HG02623 (cell line): ENCODE measurements around the gene CACNA1F.

Experiments
- ATAC-seq: cut with Tn5 transposase; IDR thresholded peaks from one replicate; pipeline ENCODE4 v1.9.1; 2021; ENCODE audit warnings: moderate library complexity; ENCODE audit not compliant: unreplicated experiment

Gene CACNA1F

GRCh38 chrX:49233176-49233575 is at the start of gene CACNA1F:
TSS of gene CACNA1F (minus strand) at chrX:49233340. CDS start at chrX:49233309, 31 bp downstream.
- no peak for ATAC-seq

DNA sequence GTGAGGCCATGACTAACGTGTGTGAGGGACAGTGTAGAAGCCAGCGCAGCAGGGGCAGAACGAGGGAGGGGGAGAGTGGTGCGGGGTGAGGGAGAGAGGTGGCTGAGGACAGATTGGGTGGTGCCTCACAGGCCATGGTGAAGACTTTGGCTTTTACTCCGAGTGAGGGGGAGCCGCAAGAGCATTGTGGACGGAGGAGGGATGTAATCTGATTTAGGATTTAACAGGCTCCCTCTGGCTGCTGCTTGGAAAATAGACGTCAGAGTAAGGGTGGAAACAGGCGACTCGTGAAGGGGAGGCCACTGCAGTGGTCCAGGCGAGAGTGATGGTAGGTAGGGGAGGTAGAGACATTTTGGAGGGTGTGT is 49.5 kb upstream of the CACNA1F start:
- ATAC-seq: no peak

DNA sequence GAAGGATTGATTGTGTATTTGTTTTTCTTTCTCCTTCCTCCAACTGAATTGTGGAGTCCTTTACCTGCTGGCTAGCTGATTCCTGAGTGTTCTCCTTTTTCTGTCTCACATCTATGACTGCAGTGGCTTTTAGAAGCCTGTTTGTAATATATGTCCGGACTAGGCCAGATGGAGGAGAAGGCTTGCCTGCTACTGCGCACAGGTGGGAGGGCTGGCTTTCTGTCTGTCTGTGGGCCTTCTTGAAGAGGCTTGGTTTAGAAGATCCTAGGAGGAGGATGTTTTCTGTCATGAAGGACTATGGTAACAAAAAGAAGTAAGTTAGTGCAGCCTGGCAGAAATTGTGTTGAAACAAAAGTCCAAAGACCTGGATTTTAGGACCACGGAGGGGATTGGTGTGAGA is 44.9 kb upstream of the CACNA1F start:
- ATAC-seq: no peak

- no peak for ATAC-seq
Measured at GRCh38 chrX:49277535-49277830, 44.3 kb upstream of the CACNA1F start.

DNA sequence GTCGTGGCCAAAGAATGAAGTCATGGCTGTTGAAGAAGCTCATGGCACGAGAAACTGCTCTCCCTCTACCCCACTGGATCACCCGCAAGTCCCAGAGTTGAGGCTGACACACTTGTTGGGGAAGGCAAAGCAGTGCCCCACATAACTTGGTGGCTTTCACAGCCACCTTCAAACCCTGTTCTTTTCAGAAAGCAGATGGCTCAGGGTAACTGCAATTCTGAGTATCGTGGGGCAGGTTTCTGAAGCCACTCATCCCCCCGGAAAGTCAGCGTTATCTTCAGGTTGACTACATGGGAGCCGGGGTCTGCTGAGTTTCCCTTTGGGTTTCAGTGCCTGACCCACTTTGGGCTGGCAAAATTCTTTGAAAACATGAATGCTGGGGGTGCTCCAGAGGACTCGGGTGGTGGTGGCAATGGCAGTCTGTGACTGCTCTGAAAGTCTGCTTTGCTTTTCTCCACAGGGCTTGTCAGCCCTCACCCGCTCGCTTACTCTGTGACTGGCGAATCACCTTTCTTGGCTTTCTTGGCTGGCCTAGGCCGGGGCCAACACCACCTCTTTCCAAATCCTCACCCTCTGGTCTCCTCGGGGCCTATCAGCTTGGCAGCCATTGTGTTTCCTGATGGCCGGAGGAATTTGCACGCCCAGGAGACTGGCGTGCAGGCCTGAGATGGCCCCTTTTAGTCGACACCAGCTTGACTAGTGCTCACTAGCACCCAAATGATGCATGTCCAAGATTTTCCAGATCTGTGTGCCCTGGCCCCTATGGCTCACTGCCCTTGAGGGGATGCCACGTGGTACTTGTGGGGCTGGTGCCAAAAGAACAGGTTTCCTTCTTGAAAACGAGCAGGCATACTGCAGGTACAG is 43.8 kb upstream of the CACNA1F start:
- no peak for ATAC-seq

- ATAC-seq: no peak
Measured at GRCh38 chrX:49276207-49276606, 43.1 kb upstream of the CACNA1F start.

DNA sequence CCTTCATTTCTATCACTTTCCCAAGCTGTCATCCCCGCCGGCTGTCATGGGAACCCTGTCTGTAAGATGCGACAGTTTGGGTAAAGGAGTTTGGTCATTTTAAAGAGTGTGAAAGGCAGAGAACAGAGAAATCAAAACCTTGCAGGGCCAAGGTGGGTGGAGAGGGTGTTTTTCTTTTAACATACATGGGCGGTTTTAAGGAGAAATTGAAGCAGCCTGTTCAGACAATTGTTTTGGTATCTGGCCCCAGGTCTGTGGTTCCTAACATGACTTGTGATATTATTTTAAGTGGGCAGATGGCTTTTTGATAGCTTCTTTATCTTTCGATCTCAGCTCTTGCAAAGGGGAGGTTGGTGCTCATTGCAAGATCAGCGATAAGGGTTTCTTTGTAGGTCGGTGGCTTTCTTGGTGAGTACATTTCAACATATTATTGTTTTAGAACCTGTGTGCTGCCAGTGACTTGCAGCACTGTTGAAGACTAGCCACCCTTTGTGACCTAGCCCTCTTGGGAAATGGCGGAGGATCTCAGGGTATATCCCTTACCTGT is 40.1 kb upstream of the CACNA1F start:
- ATAC-seq: no peak

DNA sequence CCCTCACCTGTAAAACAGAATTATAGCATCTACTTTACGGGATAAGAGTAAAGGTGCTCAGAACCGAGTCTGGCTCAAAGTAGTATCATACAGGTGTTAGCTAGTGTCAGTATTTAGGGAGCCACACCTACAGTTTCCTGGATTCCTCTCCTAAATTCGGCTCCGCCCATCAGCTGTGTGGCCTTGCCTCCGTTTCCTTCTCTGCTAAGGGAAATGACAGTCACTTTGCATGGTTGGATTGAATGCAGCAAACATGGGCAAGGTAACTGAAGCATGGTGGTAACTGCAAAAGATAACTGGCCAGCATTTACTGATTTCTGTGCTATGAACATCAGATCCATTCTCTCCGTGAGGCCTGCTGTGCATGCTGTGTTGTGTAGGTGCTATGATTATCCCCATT is 39.3 kb upstream of the CACNA1F start:
- no peak for ATAC-seq

DNA sequence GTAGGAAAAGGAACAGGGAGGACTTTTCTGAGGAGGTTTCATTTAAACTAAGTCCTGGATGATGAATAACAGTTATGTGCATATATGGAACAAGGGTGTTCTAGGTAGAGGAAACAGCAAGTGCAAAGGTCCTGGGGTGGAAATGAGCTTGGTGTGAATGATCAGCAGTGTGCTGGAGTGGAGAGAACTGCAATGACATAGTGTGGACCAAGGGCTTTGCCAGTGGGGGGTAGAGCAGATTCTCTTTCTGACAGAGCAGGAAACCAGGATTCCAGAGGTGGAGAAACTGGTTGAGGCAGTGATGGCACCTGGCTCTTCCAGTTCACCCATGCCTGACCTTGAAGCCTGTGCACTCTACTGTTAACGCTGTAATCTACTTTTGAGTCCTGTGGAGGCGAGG is 38.2 kb upstream of the CACNA1F start:
- ATAC-seq: no peak

DNA sequence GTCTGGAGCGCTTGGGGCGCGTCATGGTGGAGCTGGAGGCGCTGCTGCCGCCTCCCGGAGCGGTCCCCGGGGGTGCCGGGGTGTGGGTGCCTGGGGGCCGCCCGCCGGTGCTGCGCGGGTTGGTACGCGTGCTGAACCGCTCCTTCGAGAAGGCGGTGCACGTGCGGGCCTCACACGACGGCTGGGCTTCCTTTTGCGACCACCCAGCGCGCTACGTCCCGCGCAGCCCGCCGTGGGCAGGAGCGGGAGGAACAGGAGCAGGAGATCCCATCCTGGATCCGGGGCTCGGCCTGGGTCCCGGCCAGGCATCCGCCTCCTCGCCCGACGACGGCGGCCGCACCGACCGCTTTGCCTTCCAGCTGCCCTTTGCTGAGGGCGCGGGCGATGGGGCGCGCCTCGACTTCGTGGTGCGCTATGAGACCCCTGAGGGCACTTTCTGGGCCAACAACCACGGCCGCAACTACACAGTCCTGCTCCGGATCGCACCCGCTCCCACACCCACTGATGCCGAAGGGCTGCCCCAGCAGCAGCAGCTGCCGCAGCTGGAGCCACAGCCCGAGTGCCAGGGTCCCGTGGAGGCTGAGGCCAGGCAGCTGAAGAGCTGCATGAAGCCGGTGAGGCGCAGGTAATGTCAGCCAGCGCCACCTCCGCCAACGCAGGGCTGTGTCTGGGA is 37.2 kb upstream of the CACNA1F start:
- ATAC-seq: no peak

GRCh38 chrX:49269767-49270248 is 36.7 kb upstream of the CACNA1F start, which contains the start of gene PPP1R3F:
TSS of gene PPP1R3F (plus strand) at chrX:49269793. CDS start at chrX:49269870, 77 bp downstream.
- peak; percentile 23 for ATAC-seq

- peak; percentile 85 for ATAC-seq
Measured at GRCh38 chrX:49269010-49269766, 36.0 kb upstream of the CACNA1F start.

DNA sequence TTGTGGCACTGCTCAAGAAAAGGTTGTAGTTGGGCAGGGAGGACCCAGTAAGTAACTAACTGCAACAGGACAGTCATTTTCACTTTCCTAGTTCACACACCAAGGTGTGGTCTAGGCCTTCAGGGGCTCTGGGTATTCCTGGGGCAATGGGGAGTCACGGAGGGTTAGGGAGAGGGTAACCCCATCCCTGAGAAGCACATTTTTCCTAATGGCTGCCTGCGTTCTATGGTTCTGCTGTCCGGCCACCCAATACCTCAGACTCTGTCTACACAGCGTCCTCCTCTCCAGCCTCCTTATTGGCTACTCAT is 35.5 kb upstream of the CACNA1F start:
- no peak for ATAC-seq

GRCh38 chrX:49266523-49267445 is 33.6 kb upstream of the CACNA1F start:
- ATAC-seq: no peak

DNA sequence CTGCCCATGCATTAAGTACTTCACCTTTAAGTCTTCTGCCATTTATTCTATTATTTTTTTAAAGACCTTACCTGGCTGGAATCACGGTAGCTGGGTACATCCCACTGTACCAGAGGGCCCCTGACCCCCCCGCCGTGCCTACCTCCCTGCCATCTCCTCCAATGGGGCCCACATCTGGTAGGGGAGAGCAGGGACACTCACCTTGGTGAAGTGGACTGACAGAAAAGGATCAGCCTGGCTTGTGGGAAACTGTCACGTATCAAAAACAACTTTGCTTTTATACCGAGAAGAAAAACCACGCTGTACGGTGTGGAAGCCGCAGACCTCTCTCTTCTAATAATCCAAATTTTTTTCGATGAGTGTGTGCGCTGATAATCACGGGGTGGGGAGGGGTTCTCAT is 31.3 kb upstream of the CACNA1F start, which contains the start of gene FOXP3:
Gene FOXP3 (minus strand): TSS at position 251 of the 400 bp plus-strand sequence. CDS start 6,205 bp downstream, outside the sequence.
- no peak for ATAC-seq

DNA sequence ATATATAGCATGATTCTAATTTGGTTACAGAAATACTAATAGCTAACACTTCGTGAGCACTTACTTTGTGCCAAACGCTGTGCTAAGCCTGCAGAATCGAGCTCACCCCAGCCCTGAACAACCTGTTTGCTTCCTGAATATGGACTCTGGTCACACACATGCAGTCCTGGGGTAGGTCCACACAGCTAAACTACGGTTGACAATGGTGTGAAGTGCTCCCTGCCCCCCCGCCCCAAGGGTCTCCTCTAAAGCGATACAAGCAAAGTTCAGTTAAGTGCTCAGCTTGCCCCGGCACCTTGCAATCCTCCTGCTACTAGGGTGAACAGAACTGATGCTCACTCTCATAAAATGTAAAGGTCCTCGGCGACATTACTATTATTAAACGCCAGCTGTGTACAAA is 30.5 kb upstream of the CACNA1F start:
- ATAC-seq: no peak

DNA sequence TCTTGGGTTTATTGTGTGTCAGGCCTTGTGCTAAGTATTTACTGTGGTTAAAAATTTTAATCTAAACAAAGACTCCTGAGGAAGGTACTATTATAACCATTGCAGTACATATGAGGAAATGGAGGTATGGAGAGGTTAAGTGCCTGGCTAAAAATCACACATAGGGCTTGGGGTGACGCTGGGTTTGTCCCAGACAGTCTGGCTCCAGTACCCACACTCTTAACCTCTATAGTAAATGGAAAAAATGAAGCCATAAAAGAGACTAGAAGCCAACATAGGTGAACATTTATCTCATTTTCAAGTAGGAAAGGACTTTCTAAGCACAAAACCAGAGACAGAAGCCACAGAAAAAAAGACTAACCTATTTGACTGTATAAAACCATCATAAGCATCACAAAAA is 29.5 kb upstream of the CACNA1F start:
- ATAC-seq: no peak

DNA sequence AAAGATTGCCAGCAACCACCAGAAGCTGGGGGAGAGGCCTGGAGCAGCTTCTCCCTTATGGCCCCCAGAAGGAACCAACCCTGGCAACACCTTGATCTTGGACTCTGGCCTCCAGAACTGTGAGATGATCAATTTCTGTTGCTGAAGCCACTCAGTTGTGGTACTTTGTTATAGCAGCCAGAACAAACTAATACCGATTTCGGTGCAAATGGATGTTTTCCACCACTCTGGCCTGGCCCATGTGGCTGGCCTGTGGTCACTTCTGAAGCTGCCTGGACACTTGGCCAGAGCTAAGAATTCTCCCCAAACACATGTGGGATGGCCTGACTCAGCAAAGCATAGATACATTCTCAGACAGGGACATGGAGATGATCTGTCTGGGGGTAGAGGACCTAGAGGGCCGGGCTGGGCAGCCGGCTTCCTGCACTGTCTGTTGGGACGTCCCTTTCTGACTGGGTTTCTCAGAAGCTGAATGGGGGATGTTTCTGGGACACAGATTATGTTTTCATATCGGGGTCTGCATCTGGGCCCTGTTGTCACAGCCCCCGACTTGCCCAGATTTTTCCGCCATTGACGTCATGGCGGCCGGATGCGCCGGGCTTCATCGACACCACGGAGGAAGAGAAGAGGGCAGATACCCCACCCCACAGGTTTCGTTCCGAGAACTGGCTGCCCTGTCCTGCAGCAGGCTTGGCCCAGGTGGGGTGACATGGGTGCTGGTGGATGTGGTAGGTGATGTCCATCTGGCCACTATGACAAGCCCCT is 27.3 kb upstream of the CACNA1F start:
- ATAC-seq: no peak

GRCh38 chrX:49258749-49259124 is 25.6 kb upstream of the CACNA1F start:
- no peak for ATAC-seq
